Ecto neural progenitor cell (in vitro differentiated cells): ENCODE results near the gene RADIL.
"Not testable (repeated sequence)": the region's sequence is repeated elsewhere in the genome, so short reads cannot be mapped to it uniquely, and the experiment has no call there.

Experiments used
- DNase-seq: peaks from one replicate; pipeline ENCODE4 v3.0.0-alpha.2; 2018; ENCODE audit warnings: low spot score

Gene RADIL

GRCh38 chr7:4808565-4808964, 75.0 kb downstream of the RADIL start:
- DNase-seq, result no peak

- DNase-seq, result no peak
Observed at GRCh38 chr7:4808026-4808425, 75.5 kb downstream of the RADIL start.

GRCh38 chr7:4807598-4808016, 75.9 kb downstream of the RADIL start:
- no peak for DNase-seq

- DNase-seq, result no peak
Observed at GRCh38 chr7:4806983-4807597, 76.4 kb downstream of the RADIL start.

- DNase-seq, result no peak
Observed at GRCh38 chr7:4805984-4806300, 77.6 kb downstream of the RADIL start.

- no peak for DNase-seq
Observed at GRCh38 chr7:4805110-4805983, 78.2 kb downstream of the RADIL start.

GRCh38 chr7:4803397-4804241, 79.9 kb downstream of the RADIL start:
- no peak for DNase-seq

GRCh38 chr7:4802577-4802976, 80.9 kb downstream of the RADIL start:
- DNase-seq, result not testable (repeated sequence)

GRCh38 chr7:4801839-4802231, 81.7 kb downstream of the RADIL start:
- no peak for DNase-seq

- DNase-seq, result no peak
Observed at GRCh38 chr7:4800926-4801838, 82.3 kb downstream of the RADIL start.

- no peak for DNase-seq
Observed at GRCh38 chr7:4800487-4800886, 83.0 kb downstream of the RADIL start.

- no peak for DNase-seq
Observed at GRCh38 chr7:4799508-4800268, 83.8 kb downstream of the RADIL start.

GRCh38 chr7:4798706-4799235, 84.7 kb downstream of the RADIL start:
- no peak for DNase-seq

- peak; percentile 85 for DNase-seq
Observed at GRCh38 chr7:4797858-4798705, 85.4 kb downstream of the RADIL start.

GRCh38 chr7:4796453-4796852, 87.1 kb downstream of the RADIL start:
- no peak for DNase-seq

- no peak for DNase-seq
Observed at GRCh38 chr7:4794591-4795350, 88.7 kb downstream of the RADIL start.

- not testable (repeated sequence) for DNase-seq
Observed at GRCh38 chr7:4794171-4794570, 89.3 kb downstream of the RADIL start.

GRCh38 chr7:4793385-4793993, 90.0 kb downstream of the RADIL start:
- not testable (repeated sequence) for DNase-seq
